ENCODE results near the gene KCNJ16. TPM values are rescaled to one million over a fixed set of nuclear protein-coding genes. Genes with fewer than 3 reads are reported as not detected.

Gene KCNJ16
- polyA plus RNA-seq, 1 donor = 12.7 TPM

DNA sequence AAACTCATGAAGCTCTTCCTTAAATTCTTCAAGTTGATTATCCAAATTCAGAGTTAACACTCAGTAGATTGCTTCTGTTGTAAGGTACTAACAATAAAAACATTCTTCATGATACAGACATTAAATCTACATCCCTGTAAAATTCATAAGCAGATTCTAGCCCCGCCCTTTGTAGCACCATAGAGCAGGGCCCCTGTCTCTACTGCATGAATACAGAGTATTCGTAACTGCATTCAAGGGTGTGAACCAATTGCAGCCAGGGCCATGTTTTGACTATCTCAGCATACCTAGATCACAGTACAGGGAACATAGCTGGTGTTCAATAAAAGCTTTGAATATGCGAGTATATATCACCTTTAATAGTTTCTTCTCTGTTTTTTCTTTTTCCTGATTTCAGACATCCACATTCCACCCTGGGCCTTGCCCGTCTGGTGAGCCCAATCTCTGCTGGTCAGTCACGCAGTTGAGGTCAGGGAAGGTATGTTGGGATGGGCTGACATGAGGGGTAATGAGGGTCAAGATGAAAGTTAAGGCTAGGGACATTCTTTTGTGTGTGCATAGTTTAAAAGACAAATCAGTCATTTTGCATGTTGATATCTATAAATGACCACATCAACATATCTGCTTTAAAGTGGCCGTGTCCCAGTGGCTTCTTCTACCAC is 33.0 kb downstream of the KCNJ16 start:
- no peaks in the 10 kb centered on the region for H3K4me1 ChIP-seq (ENCODE audit: control insufficient read depth, insufficient read depth, low read length)

GRCh38 chr17:70109497-70109896 is 34.5 kb downstream of the KCNJ16 start:
- no CpG with 5 or more reads among the region's 3 CpGs for WGBS (ENCODE audit: insufficient coverage, low lambda C conversion rate)
- H3K27ac ChIP-seq (ENCODE audit: low read length) = no peak overlapping the region
- H3K4me3 ChIP-seq (ENCODE audit: low read length) = no peak overlapping the region

More for the DNA sequence above, 33.0 kb downstream of the KCNJ16 start:
- Histone ChIP-seq H3K9me3 (ENCODE audit: control insufficient read depth, low read depth, low read length) (no peaks in the 10 kb centered on the region), H3K27ac (ENCODE audit: low read length) (no peak overlapping the region), H3K4me3 (ENCODE audit: low read length) (no peak overlapping the region), H3K27me3 (ENCODE audit: control insufficient read depth, insufficient read depth, low read length) (no peaks in the 10 kb centered on the region), H3K36me3 (ENCODE audit: control insufficient read depth, insufficient read depth, low read length) (no peaks in the 10 kb centered on the region)
- DNase-seq = no peak
- 100% methylated on average over 2 of the region's 6 CpGs for WGBS (ENCODE audit: insufficient coverage, low lambda C conversion rate)

GRCh38 chr17:70110443-70110880 is 35.4 kb downstream of the KCNJ16 start:
- no peaks in the 10 kb centered on the region for H3K4me1 ChIP-seq (ENCODE audit: control insufficient read depth, insufficient read depth, low read length)
- H3K4me3 ChIP-seq (ENCODE audit: low read length) = no peak overlapping the region
- no peaks in the 10 kb centered on the region for H3K27me3 ChIP-seq (ENCODE audit: control insufficient read depth, insufficient read depth, low read length)
- H3K27ac ChIP-seq (ENCODE audit: low read length) = no peak overlapping the region
- no peaks in the 10 kb centered on the region for H3K36me3 ChIP-seq (ENCODE audit: control insufficient read depth, insufficient read depth, low read length)
- no peaks in the 10 kb centered on the region for H3K9me3 ChIP-seq (ENCODE audit: control insufficient read depth, low read depth, low read length)
- DNase-seq = peak in 1 of 2 donors; percentile 43
- WGBS (ENCODE audit: insufficient coverage, low lambda C conversion rate) = 75% methylated on average over 1 of the region's 7 CpGs

More at GRCh38 chr17:70109497-70109896, 34.5 kb downstream of the KCNJ16 start:
- no peaks in the 10 kb centered on the region for H3K4me1 ChIP-seq (ENCODE audit: control insufficient read depth, insufficient read depth, low read length)
- no peak for DNase-seq
- H3K27me3 ChIP-seq (ENCODE audit: control insufficient read depth, insufficient read depth, low read length) = no peaks in the 10 kb centered on the region
- H3K36me3 ChIP-seq (ENCODE audit: control insufficient read depth, insufficient read depth, low read length) = no peaks in the 10 kb centered on the region
- H3K9me3 ChIP-seq (ENCODE audit: control insufficient read depth, low read depth, low read length) = no peaks in the 10 kb centered on the region

GRCh38 chr17:70111201-70111600 is 36.2 kb downstream of the KCNJ16 start:
- H3K9me3 ChIP-seq (ENCODE audit: control insufficient read depth, low read depth, low read length) = no peaks in the 10 kb centered on the region
- no peaks in the 10 kb centered on the region for H3K4me1 ChIP-seq (ENCODE audit: control insufficient read depth, insufficient read depth, low read length)
- H3K27me3 ChIP-seq (ENCODE audit: control insufficient read depth, insufficient read depth, low read length) = no peaks in the 10 kb centered on the region
- no peak for DNase-seq
- H3K4me3 ChIP-seq (ENCODE audit: low read length) = no peak overlapping the region
- H3K27ac ChIP-seq (ENCODE audit: low read length) = no peak overlapping the region
- no peaks in the 10 kb centered on the region for H3K36me3 ChIP-seq (ENCODE audit: control insufficient read depth, insufficient read depth, low read length)
- WGBS (ENCODE audit: insufficient coverage, low lambda C conversion rate) = 100% methylated on average over 1 of the region's 4 CpGs

- no peak overlapping the region for H3K4me3 ChIP-seq (ENCODE audit: low read length)
- no peak for DNase-seq
- WGBS (ENCODE audit: insufficient coverage, low lambda C conversion rate) = 100% methylated on average over 1 of the region's 2 CpGs
- no peaks in the 10 kb centered on the region for H3K27me3 ChIP-seq (ENCODE audit: control insufficient read depth, insufficient read depth, low read length)
- H3K36me3 ChIP-seq (ENCODE audit: control insufficient read depth, insufficient read depth, low read length) = no peaks in the 10 kb centered on the region
- H3K9me3 ChIP-seq (ENCODE audit: control insufficient read depth, low read depth, low read length) = no peaks in the 10 kb centered on the region
- H3K4me1 ChIP-seq (ENCODE audit: control insufficient read depth, insufficient read depth, low read length) = no peaks in the 10 kb centered on the region
- H3K27ac ChIP-seq (ENCODE audit: low read length) = no peak overlapping the region
Measured at GRCh38 chr17:70114405-70114804, 39.4 kb downstream of the KCNJ16 start.

DNA sequence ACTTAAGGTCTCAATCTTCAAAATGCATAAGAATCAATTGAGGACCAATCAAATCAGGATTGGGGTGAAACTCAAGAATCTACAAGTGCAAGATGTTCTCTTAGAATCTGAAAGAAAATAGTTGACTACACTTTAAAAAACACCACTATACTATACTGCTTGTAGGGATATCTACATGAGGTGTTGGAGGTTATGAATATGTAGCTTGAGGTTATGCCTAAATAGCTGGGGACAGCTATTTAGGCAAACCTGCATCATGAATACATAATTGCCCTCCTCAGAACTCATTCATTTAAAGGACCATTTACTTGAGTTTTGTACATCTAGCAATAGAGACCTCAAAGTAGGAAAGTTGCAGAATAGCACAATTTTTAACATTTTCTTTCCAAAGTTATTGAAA is 40.1 kb downstream of the KCNJ16 start:
- H3K9me3 ChIP-seq (ENCODE audit: control insufficient read depth, low read depth, low read length) = no peaks in the 10 kb centered on the region
- no peaks in the 10 kb centered on the region for H3K36me3 ChIP-seq (ENCODE audit: control insufficient read depth, insufficient read depth, low read length)
- DNase-seq = no peak
- H3K4me1 ChIP-seq (ENCODE audit: control insufficient read depth, insufficient read depth, low read length) = no peaks in the 10 kb centered on the region
- no peaks in the 10 kb centered on the region for H3K27me3 ChIP-seq (ENCODE audit: control insufficient read depth, insufficient read depth, low read length)
- H3K27ac ChIP-seq (ENCODE audit: low read length) = no peak overlapping the region
- no peak overlapping the region for H3K4me3 ChIP-seq (ENCODE audit: low read length)

- H3K4me1 ChIP-seq (ENCODE audit: control insufficient read depth, insufficient read depth, low read length) = no peaks in the 10 kb centered on the region
- no peak overlapping the region for H3K4me3 ChIP-seq (ENCODE audit: low read length)
- H3K27me3 ChIP-seq (ENCODE audit: control insufficient read depth, insufficient read depth, low read length) = no peaks in the 10 kb centered on the region
- no peak overlapping the region for H3K27ac ChIP-seq (ENCODE audit: low read length)
- whole genome bisulfite sequencing (ENCODE audit: insufficient coverage, low lambda C conversion rate) = no CpG with 5 or more reads among the region's 3 CpGs
- no peaks in the 10 kb centered on the region for H3K36me3 ChIP-seq (ENCODE audit: control insufficient read depth, insufficient read depth, low read length)
- H3K9me3 ChIP-seq (ENCODE audit: control insufficient read depth, low read depth, low read length) = no peaks in the 10 kb centered on the region
- DNase-seq = no peak
Measured at GRCh38 chr17:70116919-70117318, 41.9 kb downstream of the KCNJ16 start.

GRCh38 chr17:70119545-70119944 is 44.5 kb downstream of the KCNJ16 start:
- H3K4me3 ChIP-seq (ENCODE audit: low read length) = no peak overlapping the region
- no peaks in the 10 kb centered on the region for H3K4me1 ChIP-seq (ENCODE audit: control insufficient read depth, insufficient read depth, low read length)
- H3K27ac ChIP-seq (ENCODE audit: low read length) = no peak overlapping the region
- no peaks in the 10 kb centered on the region for H3K9me3 ChIP-seq (ENCODE audit: control insufficient read depth, low read depth, low read length)
- no CpG with 5 or more reads among the region's 1 CpG for WGBS (ENCODE audit: insufficient coverage, low lambda C conversion rate)
- DNase-seq = no peak
- H3K36me3 ChIP-seq (ENCODE audit: control insufficient read depth, insufficient read depth, low read length) = no peaks in the 10 kb centered on the region
- H3K27me3 ChIP-seq (ENCODE audit: control insufficient read depth, insufficient read depth, low read length) = no peaks in the 10 kb centered on the region

DNA sequence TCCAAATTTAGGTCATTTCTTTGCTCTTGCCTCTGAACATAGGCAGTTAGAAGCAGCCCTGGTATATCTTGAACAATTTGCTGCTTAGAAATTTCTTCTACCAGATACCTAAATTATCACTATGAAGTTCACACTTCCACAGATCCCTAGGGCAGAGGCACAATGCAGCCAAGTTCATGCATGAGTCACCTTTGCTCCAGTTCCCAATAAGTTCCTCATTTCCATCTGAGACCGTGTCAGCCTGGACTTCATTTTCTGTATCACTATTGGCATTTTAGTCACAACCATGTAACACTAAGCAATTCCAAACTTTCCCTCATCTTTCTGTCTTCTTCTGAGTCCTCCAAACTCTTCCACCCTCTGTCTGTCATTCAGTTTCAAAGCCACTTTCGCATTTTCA is 45.0 kb downstream of the KCNJ16 start:
- Histone ChIP-seq H3K4me1 (ENCODE audit: control insufficient read depth, insufficient read depth, low read length) (no peaks in the 10 kb centered on the region), H3K27me3 (ENCODE audit: control insufficient read depth, insufficient read depth, low read length) (no peaks in the 10 kb centered on the region), H3K27ac (ENCODE audit: low read length) (no peak overlapping the region), H3K9me3 (ENCODE audit: control insufficient read depth, low read depth, low read length) (no peaks in the 10 kb centered on the region), H3K4me3 (ENCODE audit: low read length) (no peak overlapping the region), H3K36me3 (ENCODE audit: control insufficient read depth, insufficient read depth, low read length) (no peaks in the 10 kb centered on the region)
- no peak for DNase-seq
- 86% methylated on average over 2 of the region's 2 CpGs for WGBS (ENCODE audit: insufficient coverage, low lambda C conversion rate)

DNA sequence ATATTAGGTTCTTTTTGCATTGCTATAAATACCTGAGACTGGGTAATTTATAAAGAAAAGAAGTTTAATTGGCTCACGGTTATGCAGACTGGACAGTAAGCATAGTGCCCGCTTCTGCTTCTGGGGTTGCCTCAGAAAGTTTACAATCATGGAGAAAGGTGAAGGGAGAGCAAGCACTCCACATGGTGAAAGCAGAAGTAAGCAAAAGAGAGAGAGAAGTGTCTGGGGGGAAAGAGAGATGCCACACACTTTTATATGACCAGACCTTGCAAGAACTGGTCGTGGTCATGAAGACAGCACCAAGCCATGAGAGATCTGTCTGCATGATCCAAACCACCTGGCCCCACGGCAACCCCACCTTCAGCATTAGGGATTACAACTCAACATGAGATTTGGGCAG is 45.4 kb downstream of the KCNJ16 start:
- WGBS (ENCODE audit: insufficient coverage, low lambda C conversion rate) = no CpG with 5 or more reads among the region's 4 CpGs
- DNase-seq = no peak
- Histone ChIP-seq H3K27me3 (ENCODE audit: control insufficient read depth, insufficient read depth, low read length) (no peaks in the 10 kb centered on the region), H3K4me3 (ENCODE audit: low read length) (no peak overlapping the region), H3K27ac (ENCODE audit: low read length) (no peak overlapping the region), H3K36me3 (ENCODE audit: control insufficient read depth, insufficient read depth, low read length) (no peaks in the 10 kb centered on the region), H3K4me1 (ENCODE audit: control insufficient read depth, insufficient read depth, low read length) (no peaks in the 10 kb centered on the region), H3K9me3 (ENCODE audit: control insufficient read depth, low read depth, low read length) (no peaks in the 10 kb centered on the region)

DNA sequence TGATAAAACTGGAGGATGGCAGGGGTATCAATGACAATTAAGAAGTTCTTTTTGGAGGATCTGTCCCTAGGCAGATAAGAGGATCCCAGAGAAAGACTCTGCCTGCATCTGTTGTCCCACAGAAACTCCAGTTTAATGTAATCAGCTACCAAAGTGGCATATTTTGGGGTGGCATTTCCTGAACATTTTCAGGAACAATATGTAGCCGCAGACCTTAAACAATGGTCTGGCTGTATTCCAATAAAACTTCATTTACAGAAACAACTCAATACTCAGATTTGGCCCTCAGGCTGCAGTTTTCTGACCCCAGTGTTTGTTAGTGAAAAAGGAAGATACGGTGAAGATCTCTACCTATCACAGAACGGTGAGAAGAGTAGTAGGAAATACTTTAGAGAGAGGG is 46.1 kb downstream of the KCNJ16 start:
- no peak for DNase-seq
- Histone ChIP-seq H3K27me3 (ENCODE audit: control insufficient read depth, insufficient read depth, low read length) (no peaks in the 10 kb centered on the region), H3K9me3 (ENCODE audit: control insufficient read depth, low read depth, low read length) (no peaks in the 10 kb centered on the region), H3K4me3 (ENCODE audit: low read length) (no peak overlapping the region), H3K36me3 (ENCODE audit: control insufficient read depth, insufficient read depth, low read length) (no peaks in the 10 kb centered on the region), H3K4me1 (ENCODE audit: control insufficient read depth, insufficient read depth, low read length) (no peaks in the 10 kb centered on the region), H3K27ac (ENCODE audit: low read length) (no peak overlapping the region)
- WGBS (ENCODE audit: insufficient coverage, low lambda C conversion rate) = 100% methylated on average over 1 of the region's 3 CpGs
